GM12891 (cell line): Measurements from ENCODE around the gene VRK2.

ENCODE experiments used
- PAX5 ChIP-seq: IDR thresholded peaks from 2 replicates; pipeline ENCODE4 v1.6.1; 2011; ENCODE audit warnings: low read length, moderate library complexity, mild to moderate bottlenecking; ENCODE audit not compliant: insufficient read depth, severe bottlenecking
- POLR2A ChIP-seq: IDR thresholded peaks from 2 replicates; pipeline ENCODE4 v1.6.1; 2011; ENCODE audit warnings: low read depth, low read length, control low read depth
- POLR2AphosphoS5 ChIP-seq: IDR thresholded peaks from 2 replicates; pipeline ENCODE4 v1.6.1; 2011; ENCODE audit warnings: low read depth, low read length, control low read depth
- POU2F2 ChIP-seq: IDR thresholded peaks from 2 replicates; pipeline ENCODE4 v1.6.1; 2011; ENCODE audit warnings: low read depth, mild to moderate bottlenecking, control low read depth, low read length, moderate library complexity
- SPI1 ChIP-seq: IDR thresholded peaks from 2 replicates; pipeline ENCODE4 v1.6.1; 2011; ENCODE audit warnings: low read depth, low read length, control low read depth
- TAF1 ChIP-seq: IDR thresholded peaks from 2 replicates; pipeline ENCODE4 v1.6.1; 2011; ENCODE audit warnings: low read depth, low read length, control low read depth

GRCh38 chr2:58065248-58065647 lies 18.6 kb downstream of the VRK2 start:
- no peak for TF ChIP-seq POLR2AphosphoS5
- no peak for TF ChIP-seq TAF1
- no peak for TF ChIP-seq POLR2A
- no peak for TF ChIP-seq POU2F2
- TF ChIP-seq SPI1, result no peak
- TF ChIP-seq PAX5, result no peak
